Measurements from ENCODE around the gene ABCD1. TPM values are rescaled to one million over a fixed set of nuclear protein-coding genes. Genes with fewer than 3 reads are reported as not detected.

The ABCD1 gene
- total RNA-seq, 4 donors from 2014 or later, result 18.4 to 36.2 (median 25.1) TPM

GRCh38 chrX:153707406-153707805 lies 17.2 kb upstream of the ABCD1 start:
- peaks cover 0 to 34% (median 19%) of the 10 kb centered on the region in 4 donors for H3K36me3 ChIP-seq
- H3K27ac ChIP-seq (replicated peaks in 1 of 4), result no peak overlapping the region
- 92% methylated on average over 6 of the region's 6 CpGs for WGBS
- DNase-seq (ENCODE audit: extremely low spot score), result no peak
- TF ChIP-seq POLR2A (IDR thresholded peaks at IDR 0.05; ENCODE audit: low read depth) (no peak), CTCF (IDR thresholded peaks at IDR 0.05) (no peak), EP300 (IDR thresholded peaks at IDR 0.05) (no peak), POLR2AphosphoS5 (IDR thresholded peaks at IDR 0.05) (no peak)
- H3K27me3 ChIP-seq, result no peaks in the 10 kb centered on the region
- H3K4me3 ChIP-seq, result no peak overlapping the region
- peaks cover 8 to 47% (median 39%) of the 10 kb centered on the region in 4 donors for H3K4me1 ChIP-seq
- H3K9me3 ChIP-seq, result no peaks in the 10 kb centered on the region
- intact Hi-C loops (cut with DNase I), result no loop called here

- Histone ChIP-seq H3K9me3 (no peaks in the 10 kb centered on the region), H3K27me3 (no peaks in the 10 kb centered on the region), H3K4me1 (peaks cover 4 to 37% (median 29%) of the 10 kb centered on the region in 4 donors), H3K4me3 (no peak overlapping the region), H3K27ac (replicated peaks in 1 of 4) (peak overlapping the region in 1 of 4 donors; percentile 42), H3K36me3 (peaks cover 0 to 31% (median 16%) of the 10 kb centered on the region in 4 donors)
- peak; percentile 23 to 41 for TF ChIP-seq POLR2AphosphoS5 (IDR thresholded peaks at IDR 0.05)
- no peak for TF ChIP-seq EP300 (IDR thresholded peaks at IDR 0.05)
- TF ChIP-seq CTCF (IDR thresholded peaks at IDR 0.05), result peak; percentile 62 to 71 (median 67)
- DNase-seq (ENCODE audit: extremely low spot score), result no peak
- WGBS, result 29% methylated on average over 7 of the region's 13 CpGs
- intact Hi-C loops (cut with DNase I), result no loop called here
These were observed 16.2 kb upstream of the ABCD1 start for GRCh38 chrX:153708415-153708814.

GRCh38 chrX:153709726-153710674 lies 14.7 kb upstream of the ABCD1 start:
- no peak overlapping the region for H3K27ac ChIP-seq (replicated peaks in 1 of 4)
- no peak overlapping the region for H3K4me3 ChIP-seq
- DNase-seq (ENCODE audit: extremely low spot score), result no peak
- intact Hi-C loops (cut with DNase I), result no loop called here
- H3K27me3 ChIP-seq, result no peaks in the 10 kb centered on the region
- peaks cover 4 to 24% (median 16%) of the 10 kb centered on the region in 4 donors for H3K4me1 ChIP-seq
- TF ChIP-seq POLR2AphosphoS5 (IDR thresholded peaks at IDR 0.05) (no peak), CTCF (IDR thresholded peaks at IDR 0.05) (no peak), EP300 (IDR thresholded peaks at IDR 0.05) (no peak), POLR2A (IDR thresholded peaks at IDR 0.05; ENCODE audit: low read depth) (no peak)
- H3K9me3 ChIP-seq, result no peaks in the 10 kb centered on the region
- 82% methylated on average over 23 of the region's 27 CpGs for WGBS
- H3K36me3 ChIP-seq, result peaks cover 0 to 34% (median 22%) of the 10 kb centered on the region in 4 donors

- peaks cover 3 to 61% (median 47%) of the 10 kb centered on the region in 4 donors for H3K36me3 ChIP-seq
- H3K4me3 ChIP-seq, result no peak overlapping the region
- intact Hi-C loops (cut with DNase I), result no loop called here
- H3K27me3 ChIP-seq, result no peaks in the 10 kb centered on the region
- H3K4me1 ChIP-seq, result no peaks in the 10 kb centered on the region
- no peaks in the 10 kb centered on the region for H3K9me3 ChIP-seq
- WGBS, result 76% methylated on average over 3 of the region's 3 CpGs
- TF ChIP-seq EP300 (IDR thresholded peaks at IDR 0.05) (no peak), CTCF (IDR thresholded peaks at IDR 0.05) (no peak), POLR2AphosphoS5 (IDR thresholded peaks at IDR 0.05) (no peak), POLR2A (IDR thresholded peaks at IDR 0.05; ENCODE audit: low read depth) (no peak)
- no peak overlapping the region for H3K27ac ChIP-seq (replicated peaks in 1 of 4)
- no peak for DNase-seq (ENCODE audit: extremely low spot score)
These were observed 10.4 kb upstream of the ABCD1 start for GRCh38 chrX:153714256-153714655.

Measured in esophagus muscularis mucosa (tissue), 4 donors.